ENCODE data around the gene LRRC4.

LRRC4 gene

GRCh38 chr7:128069373-128070364 lies 38.4 kb upstream of the LRRC4 start:
- TF ChIP-seq CTCF (IDR thresholded peaks at IDR 0.05; ENCODE audit: control insufficient read depth, insufficient read depth, low read depth, low read length, missing control alignments): no peak
- DNase-seq (ENCODE audit: low read depth): no peak
- H3K4me3 ChIP-seq (ENCODE audit: control insufficient read depth, low read depth, low read length): no peak overlapping the region

GRCh38 chr7:128068785-128069184 lies 37.5 kb upstream of the LRRC4 start:
- no peak for TF ChIP-seq CTCF (IDR thresholded peaks at IDR 0.05; ENCODE audit: control insufficient read depth, insufficient read depth, low read depth, low read length, missing control alignments)
- no peak for DNase-seq (ENCODE audit: low read depth)

GRCh38 chr7:128067983-128068382 lies 36.7 kb upstream of the LRRC4 start:
- no peak for DNase-seq (ENCODE audit: low read depth)
- H3K4me3 ChIP-seq (ENCODE audit: control insufficient read depth, low read depth, low read length): no peak overlapping the region
- no peak for TF ChIP-seq CTCF (IDR thresholded peaks at IDR 0.05; ENCODE audit: control insufficient read depth, insufficient read depth, low read depth, low read length, missing control alignments)

More at GRCh38 chr7:128068785-128069184, 37.5 kb upstream of the LRRC4 start:
- H3K4me3 ChIP-seq (ENCODE audit: control insufficient read depth, low read depth, low read length): no peak overlapping the region

GRCh38 chr7:128066858-128067257 lies 35.6 kb upstream of the LRRC4 start:
- TF ChIP-seq CTCF (IDR thresholded peaks at IDR 0.05; ENCODE audit: control insufficient read depth, insufficient read depth, low read depth, low read length, missing control alignments): peak; percentile 13
- no peak for DNase-seq (ENCODE audit: low read depth)
- no peak overlapping the region for H3K4me3 ChIP-seq (ENCODE audit: control insufficient read depth, low read depth, low read length)

GRCh38 chr7:128066395-128066794 lies 35.2 kb upstream of the LRRC4 start:
- no peak for TF ChIP-seq CTCF (IDR thresholded peaks at IDR 0.05; ENCODE audit: control insufficient read depth, insufficient read depth, low read depth, low read length, missing control alignments)
- H3K4me3 ChIP-seq (ENCODE audit: control insufficient read depth, low read depth, low read length): no peak overlapping the region
- no peak for DNase-seq (ENCODE audit: low read depth)

- H3K4me3 ChIP-seq (ENCODE audit: control insufficient read depth, low read depth, low read length): no peak overlapping the region
- DNase-seq (ENCODE audit: low read depth): no peak
- TF ChIP-seq CTCF (IDR thresholded peaks at IDR 0.05; ENCODE audit: control insufficient read depth, insufficient read depth, low read depth, low read length, missing control alignments): no peak
Measured at GRCh38 chr7:128065872-128066271, 34.6 kb upstream of the LRRC4 start.

Data from AG09309 (cell line).